Adrenal gland (tissue), 12 donors: ENCODE data around the gene NUP93. TPM values are rescaled to one million over a fixed set of nuclear protein-coding genes. Genes with fewer than 3 reads are reported as not detected.

Experiments used
- DNase-seq, 7 donors: peaks; one replicate each; pipeline ENCODE4 v3.0.0-alpha.2; 2019 to 2020
- H3K27ac ChIP-seq, 5 donors: fragments of 200-600 bp; sonication (generic) in 4 of 5; 1 replicate in 3 of 5; 2 replicates in 2 of 5; pipeline versions ENCODE4 v1.5.1 to v1.8.0; 2016 to 2020; ENCODE audit warnings: mild to moderate bottlenecking in 1 of 5
- H3K27me3 ChIP-seq: fragments of 200-600 bp; 2 replicates; pipeline ENCODE4 v1.8.0; 2021
- H3K36me3 ChIP-seq, 2 donors: fragments of 200-600 bp; replicated peaks in 1 of 2; 1 replicate in 1 of 2; 2 replicates in 1 of 2; pipeline versions ENCODE4 v1.5.1 to v1.8.0; 2018 to 2022
- H3K4me1 ChIP-seq, 2 donors: fragments of 200-600 bp; replicated peaks in 1 of 2; 1 replicate in 1 of 2; 2 replicates in 1 of 2; pipeline versions ENCODE4 v1.5.1 to v1.8.0; 2018 to 2021
- H3K4me3 ChIP-seq, 4 donors: fragments of 200-600 bp; sonication (generic) in 3 of 4; one replicate each; pipeline ENCODE4 v1.5.1; 2016 to 2018
- H3K9me3 ChIP-seq, 3 donors: fragments of 200-600 bp; sonication (generic) in 1 of 3; replicated peaks in 1 of 3; 1 replicate in 2 of 3; 2 replicates in 1 of 3; pipeline versions ENCODE4 v1.5.1 to v1.8.0; 2016 to 2021
- POLR2A ChIP-seq, 2 donors: fragments of 450-650 bp; IDR thresholded peaks; one replicate each; pipeline ENCODE4 v1.6.1; 2017; ENCODE audit warnings: antibody characterized with exemption in 2 of 2, mild to moderate bottlenecking in 2 of 2, moderate library complexity in 1 of 2
- WGBS, 4 donors: extraction: QIAGEN DNeasy Blood & Tissue Kit in 2 of 4; methylation state at CpG; one replicate each; pipeline versions ENCODE4 v1.1.5 to v1.1.7; 2013 to 2017; 5-methylcytosine and 5-hydroxymethylcytosine counted together
- intact Hi-C, 2 donors: fragments of 100-400 bp; cut with DNase I; formaldehyde crosslinking; loops; one replicate each; pipeline versions ENCODE4 v1.14.1 to v1.15.0; 2022 to 2023
- polyA plus RNA-seq, 3 donors: library from polyadenylated mRNA; stranded (reverse); fragments of 200-250 nt in 2 of 3; fragments of 350-450 nt in 1 of 3; fragmentation: Illumina TruSeq in 1 of 3; extraction: RNeasy Lipid Tissue Mini Kit (QIAGEN cat#74804) in 1 of 3; gene quantifications; one replicate each; pipeline ENCODE4 v1.2.3, GENCODE V29; 2013 to 2014
- total RNA-seq, 9 donors: library from RNA; depleted of rRNA in 4 of 9; stranded (reverse); fragments of >200 nt in 4 of 9; fragments of 120-200 nt in 1 of 9; fragmentation: NEBNext Ultra II Directional in 1 of 9; extraction: Animal tissue kit (Norgen Biotek cat#: 25700) in 1 of 9; gene quantifications; one replicate each; pipeline versions ENCODE4 v1.1.0 to v1.2.4, GENCODE V29; 2013 to 2023
- TF ChIP-seq, protein P1 (sequence below), 6 experiments: fragments of 450-650 bp in 4 of 6; fragments of 200-600 bp in 2 of 6; sonication (generic) in 1 of 6; IDR thresholded peaks; 1 replicate in 5 of 6; 2 replicates in 1 of 6; pipeline versions ENCODE4 v1.5.1 to v1.8.0; 2016 to 2021; ENCODE audit warnings: antibody characterized with exemption in 6 of 6, mild to moderate bottlenecking in 2 of 6, moderate library complexity in 1 of 6
- donor health status: healthy with polysubstance abuse.
- donor health status: Bipolar disorder and iron deficiency.
- donor health status: DM: yes; HTN: yes; CAD: no.
- donor health status: DM: no; HTN: no; CAD: no.
- donor health status: DM: no; HTN: no; CAD: no.
- donor health status: DM: yes; HTN: yes; CAD: no.

Gene NUP93
- total and polyA plus RNA-seq, 12 donors: 29.3 to 71.1 (median 45.8) TPM

DNA sequence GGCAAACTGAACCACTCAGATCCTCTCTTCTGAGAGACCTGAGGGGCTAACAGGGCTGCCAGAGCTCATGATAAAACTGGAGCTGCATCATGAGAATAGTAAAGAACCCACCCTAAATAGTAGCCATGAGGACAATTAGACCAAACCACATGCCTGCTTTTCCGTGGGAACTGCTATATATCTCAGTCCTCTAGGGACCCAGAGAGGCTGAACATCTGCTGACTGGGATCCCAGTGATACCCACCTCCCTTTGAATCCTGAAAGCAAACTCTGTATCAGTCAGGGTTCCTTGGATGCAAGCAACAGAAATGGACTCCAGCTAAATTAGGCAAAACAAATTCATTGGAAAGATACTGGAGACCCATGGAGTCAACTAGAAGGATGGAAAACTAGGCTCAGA is 41.2 kb upstream of the NUP93 start:
- WGBS, 4 donors: 29 to 57% (median 56%) methylated on average over 1 of the region's 1 CpG; no CpG with 5 or more reads in 1 of the 4 donors
- H3K36me3 ChIP-seq: no peaks in the 10 kb centered on the region
- H3K27me3 ChIP-seq: no peaks in the 10 kb centered on the region
- peaks cover 2% of the 10 kb centered on the region in 2 donors for H3K4me1 ChIP-seq
- H3K27ac ChIP-seq: no peak overlapping the region
- TF ChIP-seq, protein P1, sequence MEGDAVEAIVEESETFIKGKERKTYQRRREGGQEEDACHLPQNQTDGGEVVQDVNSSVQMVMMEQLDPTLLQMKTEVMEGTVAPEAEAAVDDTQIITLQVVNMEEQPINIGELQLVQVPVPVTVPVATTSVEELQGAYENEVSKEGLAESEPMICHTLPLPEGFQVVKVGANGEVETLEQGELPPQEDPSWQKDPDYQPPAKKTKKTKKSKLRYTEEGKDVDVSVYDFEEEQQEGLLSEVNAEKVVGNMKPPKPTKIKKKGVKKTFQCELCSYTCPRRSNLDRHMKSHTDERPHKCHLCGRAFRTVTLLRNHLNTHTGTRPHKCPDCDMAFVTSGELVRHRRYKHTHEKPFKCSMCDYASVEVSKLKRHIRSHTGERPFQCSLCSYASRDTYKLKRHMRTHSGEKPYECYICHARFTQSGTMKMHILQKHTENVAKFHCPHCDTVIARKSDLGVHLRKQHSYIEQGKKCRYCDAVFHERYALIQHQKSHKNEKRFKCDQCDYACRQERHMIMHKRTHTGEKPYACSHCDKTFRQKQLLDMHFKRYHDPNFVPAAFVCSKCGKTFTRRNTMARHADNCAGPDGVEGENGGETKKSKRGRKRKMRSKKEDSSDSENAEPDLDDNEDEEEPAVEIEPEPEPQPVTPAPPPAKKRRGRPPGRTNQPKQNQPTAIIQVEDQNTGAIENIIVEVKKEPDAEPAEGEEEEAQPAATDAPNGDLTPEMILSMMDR (IDR thresholded peaks at IDR 0.05): no peak
- no peak for TF ChIP-seq POLR2A (IDR thresholded peaks at IDR 0.05)
- no peak overlapping the region for H3K4me3 ChIP-seq
- no peaks in the 10 kb centered on the region for H3K9me3 ChIP-seq
- no peak for DNase-seq
- intact Hi-C loops: loop anchor here in 1 of 2 donors (5.0 kb wide), 1 partner anchor 86 kb away; no protein-coding TSS in a partner anchor

DNA sequence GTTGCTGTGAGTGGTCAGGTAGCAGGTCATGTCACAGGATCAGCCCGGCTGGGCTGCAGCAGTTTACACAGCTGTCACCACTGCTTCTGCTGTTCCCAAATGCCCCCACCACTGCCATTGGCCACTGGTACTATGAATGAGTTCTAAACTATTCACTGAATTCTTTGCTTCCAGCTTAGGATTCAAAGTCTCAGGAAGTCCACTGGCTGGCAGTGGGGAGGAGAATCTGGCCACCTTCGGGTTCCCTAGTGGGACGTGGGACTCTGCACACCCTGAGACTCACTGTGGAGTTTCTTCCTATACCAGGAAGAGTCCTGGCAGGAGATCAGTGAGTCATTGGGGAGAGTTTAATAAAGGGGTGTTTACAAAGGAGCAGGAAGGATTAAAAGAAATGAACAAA is 40.8 kb upstream of the NUP93 start:
- DNase-seq: no peak
- intact Hi-C loops: loop anchor here in 1 of 2 donors (5.0 kb wide), 1 partner anchor 87 kb away; no protein-coding TSS in a partner anchor

GRCh38 chr16:56690420-56691122 is 39.4 kb upstream of the NUP93 start:
- no peak for TF ChIP-seq POLR2A (IDR thresholded peaks at IDR 0.05)
- TF ChIP-seq, protein P1 (IDR thresholded peaks at IDR 0.05): no peak
- WGBS, 4 donors: 64 to 86% (median 78%) methylated on average over 2 to 4 of the region's 4 CpGs
- DNase-seq: no peak
- H3K27ac ChIP-seq: no peak overlapping the region
- no peaks in the 10 kb centered on the region for H3K36me3 ChIP-seq
- H3K4me3 ChIP-seq: no peak overlapping the region
- H3K27me3 ChIP-seq: no peaks in the 10 kb centered on the region
- intact Hi-C loops: no loop called here
- H3K9me3 ChIP-seq: no peaks in the 10 kb centered on the region
- no peaks in the 10 kb centered on the region for H3K4me1 ChIP-seq

More for the DNA sequence above, 40.8 kb upstream of the NUP93 start:
- Histone ChIP-seq H3K27me3 (no peaks in the 10 kb centered on the region), H3K4me1 (no peaks in the 10 kb centered on the region), H3K4me3 (no peak overlapping the region), H3K27ac (no peak overlapping the region), H3K36me3 (no peaks in the 10 kb centered on the region), H3K9me3 (no peaks in the 10 kb centered on the region)
- TF ChIP-seq, protein P1 (IDR thresholded peaks at IDR 0.05): no peak
- TF ChIP-seq POLR2A (IDR thresholded peaks at IDR 0.05): no peak
- 77 to 91% (median 84%) methylated on average over 3 of the region's 3 CpGs for WGBS, 4 donors

- H3K4me3 ChIP-seq: no peak overlapping the region
- H3K27ac ChIP-seq: no peak overlapping the region
- no peaks in the 10 kb centered on the region for H3K36me3 ChIP-seq
- peak in 6 of 7 donors; percentile 38 to 72 (median 60) for DNase-seq
- H3K9me3 ChIP-seq: no peaks in the 10 kb centered on the region
- H3K4me1 ChIP-seq: no peaks in the 10 kb centered on the region
- WGBS, 4 donors: 38 to 73% (median 57%) methylated on average over 4 of the region's 4 CpGs
- no peaks in the 10 kb centered on the region for H3K27me3 ChIP-seq
- TF ChIP-seq POLR2A (IDR thresholded peaks at IDR 0.05): no peak
- TF ChIP-seq, protein P1 (IDR thresholded peaks at IDR 0.05): no peak
- intact Hi-C loops: no loop called here
Measured at GRCh38 chr16:56691885-56692284, 38.0 kb upstream of the NUP93 start.
